ENCODE results near the gene GCSH.

Gene GCSH

DNA sequence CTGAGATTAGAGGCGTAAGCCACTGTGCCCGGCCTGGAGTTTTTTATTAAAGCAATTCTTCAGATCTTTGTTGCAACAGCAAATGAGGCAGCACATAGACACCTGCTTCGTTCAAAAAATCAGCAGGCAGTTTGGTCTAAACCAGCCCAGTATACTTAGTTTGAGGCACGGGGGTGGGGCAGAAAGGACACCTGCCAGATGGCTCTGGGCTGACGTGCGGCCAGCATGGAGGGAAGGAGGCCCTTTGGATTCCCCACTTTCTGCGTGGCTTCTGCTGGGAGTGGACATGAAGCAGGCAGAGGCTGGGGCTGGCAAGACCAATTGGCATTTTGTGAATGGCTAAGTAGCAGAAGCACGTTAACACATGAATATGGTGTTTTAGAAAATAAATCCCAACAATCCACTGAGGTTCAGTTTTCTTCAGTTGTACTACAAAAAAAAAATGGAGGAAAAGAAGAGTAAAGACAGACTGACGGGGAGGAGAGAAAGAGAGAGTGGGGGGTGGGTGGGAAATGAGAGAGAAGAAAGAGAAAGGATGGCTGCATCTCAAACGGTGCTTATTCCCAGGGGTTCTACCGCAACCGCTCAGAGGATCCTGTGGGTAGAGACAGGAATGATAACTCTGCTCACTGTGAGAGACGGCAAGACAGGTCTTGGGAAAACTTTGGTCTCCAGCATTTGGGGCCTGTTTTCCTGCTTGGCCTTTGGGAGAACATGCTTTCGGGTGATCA is 35.5 kb downstream of the GCSH start:
- Histone ChIP-seq H3K9me2 (replicated peaks; ENCODE audit: insufficient read depth, low read length) (no peaks in the 10 kb centered on the region), H3K27ac (ENCODE audit: low read depth, low read length) (no peak overlapping the region), H4K20me1 (ENCODE audit: low read depth, low read length) (no peaks in the 10 kb centered on the region)

DNA sequence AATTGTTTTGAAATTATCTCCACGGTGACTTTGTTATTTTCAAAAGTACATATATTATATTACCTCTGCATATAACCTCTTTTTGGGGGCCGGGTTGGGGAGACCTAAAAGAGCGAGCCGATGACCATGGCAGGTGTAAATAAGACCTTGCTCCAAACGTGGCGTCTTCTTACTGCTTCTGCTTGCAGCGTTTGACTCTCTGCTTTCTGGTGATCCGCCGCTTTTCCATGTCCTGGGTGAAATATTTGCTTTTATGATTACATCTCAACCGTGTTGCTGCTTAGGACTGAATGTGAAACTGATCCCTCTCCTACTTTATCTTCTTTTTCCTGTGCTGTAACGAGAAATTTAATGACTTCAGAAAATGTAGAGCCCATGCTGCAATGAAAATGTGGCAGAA is 42.4 kb downstream of the GCSH start:
- Histone ChIP-seq H2AFZ (ENCODE audit: low read depth, low read length, severe bottlenecking) (no peak overlapping the region), H3K27me3 (ENCODE audit: low read length) (no peaks in the 10 kb centered on the region), H3K9me2 (replicated peaks; ENCODE audit: insufficient read depth, low read length) (no peaks in the 10 kb centered on the region), H3K9ac (ENCODE audit: low read length) (no peak overlapping the region), H3K27ac (ENCODE audit: low read depth, low read length) (no peak overlapping the region), H4K20me1 (ENCODE audit: low read depth, low read length) (no peaks in the 10 kb centered on the region), H3F3A (ENCODE audit: insufficient read depth) (no peaks in the 10 kb centered on the region), H3K9me3 (ENCODE audit: insufficient read depth, low read length) (0 out of 2 replicates have a peak, but pooled peaks cover under 1% of the 10 kb centered on the region), H3K4me2 (ENCODE audit: low read depth, low read length, poor library complexity, severe bottlenecking) (no peak overlapping the region), H3K4me3 (ENCODE audit: insufficient read depth, low read length, poor library complexity, severe bottlenecking) (no peak overlapping the region), H3K36me3 (ENCODE audit: low read length) (no peaks in the 10 kb centered on the region), H3K79me2 (ENCODE audit: insufficient read depth, low read length) (no peaks in the 10 kb centered on the region)
- TF ChIP-seq EZH2phosphoT487 (conservative IDR thresholded peaks at IDR 0.05; ENCODE audit: low read length): no peak
- TF ChIP-seq, protein P1, sequence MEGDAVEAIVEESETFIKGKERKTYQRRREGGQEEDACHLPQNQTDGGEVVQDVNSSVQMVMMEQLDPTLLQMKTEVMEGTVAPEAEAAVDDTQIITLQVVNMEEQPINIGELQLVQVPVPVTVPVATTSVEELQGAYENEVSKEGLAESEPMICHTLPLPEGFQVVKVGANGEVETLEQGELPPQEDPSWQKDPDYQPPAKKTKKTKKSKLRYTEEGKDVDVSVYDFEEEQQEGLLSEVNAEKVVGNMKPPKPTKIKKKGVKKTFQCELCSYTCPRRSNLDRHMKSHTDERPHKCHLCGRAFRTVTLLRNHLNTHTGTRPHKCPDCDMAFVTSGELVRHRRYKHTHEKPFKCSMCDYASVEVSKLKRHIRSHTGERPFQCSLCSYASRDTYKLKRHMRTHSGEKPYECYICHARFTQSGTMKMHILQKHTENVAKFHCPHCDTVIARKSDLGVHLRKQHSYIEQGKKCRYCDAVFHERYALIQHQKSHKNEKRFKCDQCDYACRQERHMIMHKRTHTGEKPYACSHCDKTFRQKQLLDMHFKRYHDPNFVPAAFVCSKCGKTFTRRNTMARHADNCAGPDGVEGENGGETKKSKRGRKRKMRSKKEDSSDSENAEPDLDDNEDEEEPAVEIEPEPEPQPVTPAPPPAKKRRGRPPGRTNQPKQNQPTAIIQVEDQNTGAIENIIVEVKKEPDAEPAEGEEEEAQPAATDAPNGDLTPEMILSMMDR (IDR thresholded peaks at IDR 0.05; ENCODE audit: insufficient read depth, low read length, poor library complexity, severe bottlenecking): no peak

More for the DNA sequence above, 35.5 kb downstream of the GCSH start:
- H3K9me3 ChIP-seq (ENCODE audit: insufficient read depth, low read length): no peaks in the 10 kb centered on the region
- H3K4me2 ChIP-seq (ENCODE audit: low read depth, low read length, poor library complexity, severe bottlenecking): no peak overlapping the region
- no peaks in the 10 kb centered on the region for H3F3A ChIP-seq (ENCODE audit: insufficient read depth)
- no peak overlapping the region for H2AFZ ChIP-seq (ENCODE audit: low read depth, low read length, severe bottlenecking)
- H3K9ac ChIP-seq (ENCODE audit: low read length): no peak overlapping the region
- no peaks in the 10 kb centered on the region for H3K36me3 ChIP-seq (ENCODE audit: low read length)
- H3K79me2 ChIP-seq (ENCODE audit: insufficient read depth, low read length): no peaks in the 10 kb centered on the region
- H3K27me3 ChIP-seq (ENCODE audit: low read length): no peaks in the 10 kb centered on the region
- TF ChIP-seq, protein P1 (IDR thresholded peaks at IDR 0.05; ENCODE audit: insufficient read depth, low read length, poor library complexity, severe bottlenecking): no peak
- no peak for TF ChIP-seq EZH2phosphoT487 (conservative IDR thresholded peaks at IDR 0.05; ENCODE audit: low read length)
- no peak overlapping the region for H3K4me3 ChIP-seq (ENCODE audit: insufficient read depth, low read length, poor library complexity, severe bottlenecking)

DNA sequence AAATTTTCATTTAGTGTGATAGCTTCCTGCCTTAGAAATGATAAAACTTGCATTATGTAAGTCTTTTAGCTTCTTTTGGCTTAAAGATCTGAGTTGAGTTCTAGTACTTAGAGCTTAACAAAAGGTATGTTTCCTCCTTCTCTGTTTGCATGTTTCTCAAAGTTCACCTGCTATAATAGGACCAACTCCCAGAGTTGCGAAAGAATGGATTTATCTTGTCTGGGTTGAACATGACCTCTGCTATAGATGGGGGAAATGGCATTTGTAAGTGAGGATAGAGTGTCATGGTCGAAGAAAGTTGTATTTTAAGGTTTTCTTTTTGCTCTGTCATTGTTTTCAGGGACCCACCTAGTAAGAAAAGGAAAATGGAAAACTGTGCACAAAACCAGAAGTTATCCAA is 53.4 kb downstream of the GCSH start:
- Histone ChIP-seq H3K9me2 (replicated peaks; ENCODE audit: insufficient read depth, low read length) (no peaks in the 10 kb centered on the region), H3K36me3 (ENCODE audit: low read length) (peaks cover 3% of the 10 kb centered on the region; the same call in 1 of the 2 replicates), H3K4me3 (ENCODE audit: insufficient read depth, low read length, poor library complexity, severe bottlenecking) (no peak overlapping the region), H3K4me2 (ENCODE audit: low read depth, low read length, poor library complexity, severe bottlenecking) (no peak overlapping the region), H3K9me3 (ENCODE audit: insufficient read depth, low read length) (no peaks in the 10 kb centered on the region), H3K9ac (ENCODE audit: low read length) (no peak overlapping the region), H3F3A (ENCODE audit: insufficient read depth) (no peaks in the 10 kb centered on the region), H4K20me1 (ENCODE audit: low read depth, low read length) (no peaks in the 10 kb centered on the region), H3K79me2 (ENCODE audit: insufficient read depth, low read length) (no peaks in the 10 kb centered on the region; the same call in 1 of the 2 replicates), H3K27me3 (ENCODE audit: low read length) (no peaks in the 10 kb centered on the region), H3K27ac (ENCODE audit: low read depth, low read length) (no peak overlapping the region), H2AFZ (ENCODE audit: low read depth, low read length, severe bottlenecking) (no peak overlapping the region)
- TF ChIP-seq, protein P1 (IDR thresholded peaks at IDR 0.05; ENCODE audit: insufficient read depth, low read length, poor library complexity, severe bottlenecking): no peak
- TF ChIP-seq EZH2phosphoT487 (conservative IDR thresholded peaks at IDR 0.05; ENCODE audit: low read length): no peak

Data from SU-DHL-6 (cell line).